Measurements from ENCODE around the gene CMTR1.

DNA sequence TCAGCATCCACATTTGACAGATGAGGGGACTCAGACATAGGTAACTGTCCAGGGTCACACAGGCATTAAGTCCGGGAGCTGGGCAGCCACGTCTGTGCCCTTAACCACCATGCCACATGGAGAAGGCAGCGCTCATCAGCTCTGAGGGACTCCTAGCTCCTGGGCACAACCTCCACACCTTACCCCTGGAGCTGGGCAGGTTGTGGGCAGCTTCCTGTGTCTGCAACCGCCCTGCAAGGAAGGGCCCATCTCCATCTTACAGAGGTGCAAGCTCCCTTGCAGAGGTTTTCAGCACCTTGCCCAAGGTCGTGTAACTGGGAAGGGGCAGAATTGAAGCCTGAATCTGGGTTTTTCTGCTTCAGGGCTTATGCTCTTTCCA is 58.8 kb downstream of the CMTR1 start:
- TF ChIP-seq, protein P1, sequence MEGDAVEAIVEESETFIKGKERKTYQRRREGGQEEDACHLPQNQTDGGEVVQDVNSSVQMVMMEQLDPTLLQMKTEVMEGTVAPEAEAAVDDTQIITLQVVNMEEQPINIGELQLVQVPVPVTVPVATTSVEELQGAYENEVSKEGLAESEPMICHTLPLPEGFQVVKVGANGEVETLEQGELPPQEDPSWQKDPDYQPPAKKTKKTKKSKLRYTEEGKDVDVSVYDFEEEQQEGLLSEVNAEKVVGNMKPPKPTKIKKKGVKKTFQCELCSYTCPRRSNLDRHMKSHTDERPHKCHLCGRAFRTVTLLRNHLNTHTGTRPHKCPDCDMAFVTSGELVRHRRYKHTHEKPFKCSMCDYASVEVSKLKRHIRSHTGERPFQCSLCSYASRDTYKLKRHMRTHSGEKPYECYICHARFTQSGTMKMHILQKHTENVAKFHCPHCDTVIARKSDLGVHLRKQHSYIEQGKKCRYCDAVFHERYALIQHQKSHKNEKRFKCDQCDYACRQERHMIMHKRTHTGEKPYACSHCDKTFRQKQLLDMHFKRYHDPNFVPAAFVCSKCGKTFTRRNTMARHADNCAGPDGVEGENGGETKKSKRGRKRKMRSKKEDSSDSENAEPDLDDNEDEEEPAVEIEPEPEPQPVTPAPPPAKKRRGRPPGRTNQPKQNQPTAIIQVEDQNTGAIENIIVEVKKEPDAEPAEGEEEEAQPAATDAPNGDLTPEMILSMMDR (IDR thresholded peaks at IDR 0.05): no peak
- no peak for TF ChIP-seq POLR2AphosphoS5 (IDR thresholded peaks at IDR 0.05; ENCODE audit: low read depth, low read length)

Data from Panc1 (cell line).